Loucy (cell line): Measurements from ENCODE around the gene SHROOM2.

Source experiments
- CTCF ChIP-seq: fragments of 200-600 bp; sonication (generic); conservative IDR thresholded peaks from 2 replicates; pipeline ENCODE4 v1.5.1; 2014; ENCODE audit warnings: mild to moderate bottlenecking, antibody characterized with exemption, low read length
- EZH2phosphoT487 ChIP-seq: fragments of 200-600 bp; IDR thresholded peaks from 2 replicates; pipeline ENCODE4 v1.6.1; 2018; ENCODE audit warnings: antibody characterized with exemption, mild to moderate bottlenecking, moderate library complexity, borderline replicate concordance

GRCh38 chrX:9919632-9920172, 133.5 kb downstream of the SHROOM2 start:
- TF ChIP-seq CTCF, result no peak
- no peak for TF ChIP-seq EZH2phosphoT487
